Measurements from ENCODE around the gene ZNF750.
A peak's percentile ranks its signal among the peaks of the same experiment; 100 is the strongest.

The ZNF750 gene

DNA sequence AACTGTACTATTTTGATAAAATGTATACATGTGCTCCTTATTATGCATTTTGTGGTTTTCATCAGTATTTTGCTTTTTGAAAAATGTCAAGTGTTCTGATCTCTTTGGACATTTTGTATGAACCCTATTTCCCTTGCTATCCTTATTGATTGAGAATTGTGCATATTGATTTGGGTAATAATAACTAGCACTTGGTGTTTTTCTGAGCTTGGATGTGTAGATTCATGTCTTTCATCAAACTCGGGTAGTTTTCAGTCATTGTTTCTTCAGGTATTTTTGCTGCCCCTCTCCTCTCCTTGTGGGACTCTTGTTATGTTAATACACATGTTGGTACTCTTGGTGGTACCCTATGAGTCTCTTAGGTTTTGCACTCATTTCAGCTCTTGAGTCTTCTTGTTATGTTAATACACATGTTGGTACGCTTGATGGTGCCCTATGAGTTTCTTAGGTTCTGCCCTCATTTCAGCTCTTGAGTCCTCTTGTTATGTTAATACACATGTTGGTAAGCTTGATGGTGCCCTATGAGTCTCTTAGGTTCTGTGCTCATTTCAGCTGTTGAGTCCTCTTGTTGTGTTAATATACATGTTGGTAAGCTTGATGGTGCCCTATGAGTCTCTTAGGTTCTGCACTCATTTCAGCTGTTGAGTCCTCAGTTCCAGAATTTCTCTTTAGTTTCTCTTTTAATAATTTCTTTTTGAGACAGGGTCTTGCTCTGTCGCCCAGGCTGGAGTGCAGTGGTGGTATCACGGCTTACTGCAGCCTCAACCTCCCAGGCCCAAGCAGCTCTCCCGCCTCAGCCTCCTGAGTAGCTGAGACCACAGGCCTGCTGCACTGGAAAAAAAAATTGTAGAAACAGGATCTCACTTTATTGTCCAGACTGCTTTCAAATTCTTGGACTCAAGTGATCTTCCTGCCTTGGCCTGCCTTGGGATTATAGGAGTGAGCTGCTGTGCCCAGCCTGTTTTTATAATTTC lies 19.3 kb downstream of the ZNF750 start:
- Histone ChIP-seq H3K4me1 (ENCODE audit: insufficient read depth, low read length, severe bottlenecking) (peaks cover 24% of the 10 kb centered on the region), H3K36me3 (ENCODE audit: insufficient read depth, low read length) (peaks cover 55% of the 10 kb centered on the region), H3K27ac (ENCODE audit: low read depth, low read length, poor library complexity, severe bottlenecking) (no peak overlapping the region), H4K20me1 (ENCODE audit: insufficient read depth, low read length) (no peaks in the 10 kb centered on the region), H3K79me2 (ENCODE audit: insufficient read depth, low read length) (no peaks in the 10 kb centered on the region), H3K9me2 (ENCODE audit: low read depth, low read length) (no peaks in the 10 kb centered on the region), H3K4me2 (ENCODE audit: low read length) (no peak overlapping the region), H2AFZ (ENCODE audit: low read length) (no peak overlapping the region), H3K27me3 (ENCODE audit: insufficient read depth, low read length) (no peaks in the 10 kb centered on the region), H3F3A (ENCODE audit: insufficient read depth, low read length) (no peaks in the 10 kb centered on the region), H3K9me3 (ENCODE audit: low read length) (peaks cover 7% of the 10 kb centered on the region), H3K9ac (ENCODE audit: low read length) (no peak overlapping the region), H3K4me3 (ENCODE audit: low read depth, low read length, poor library complexity, severe bottlenecking) (no peak overlapping the region)
- TF ChIP-seq, protein P1, sequence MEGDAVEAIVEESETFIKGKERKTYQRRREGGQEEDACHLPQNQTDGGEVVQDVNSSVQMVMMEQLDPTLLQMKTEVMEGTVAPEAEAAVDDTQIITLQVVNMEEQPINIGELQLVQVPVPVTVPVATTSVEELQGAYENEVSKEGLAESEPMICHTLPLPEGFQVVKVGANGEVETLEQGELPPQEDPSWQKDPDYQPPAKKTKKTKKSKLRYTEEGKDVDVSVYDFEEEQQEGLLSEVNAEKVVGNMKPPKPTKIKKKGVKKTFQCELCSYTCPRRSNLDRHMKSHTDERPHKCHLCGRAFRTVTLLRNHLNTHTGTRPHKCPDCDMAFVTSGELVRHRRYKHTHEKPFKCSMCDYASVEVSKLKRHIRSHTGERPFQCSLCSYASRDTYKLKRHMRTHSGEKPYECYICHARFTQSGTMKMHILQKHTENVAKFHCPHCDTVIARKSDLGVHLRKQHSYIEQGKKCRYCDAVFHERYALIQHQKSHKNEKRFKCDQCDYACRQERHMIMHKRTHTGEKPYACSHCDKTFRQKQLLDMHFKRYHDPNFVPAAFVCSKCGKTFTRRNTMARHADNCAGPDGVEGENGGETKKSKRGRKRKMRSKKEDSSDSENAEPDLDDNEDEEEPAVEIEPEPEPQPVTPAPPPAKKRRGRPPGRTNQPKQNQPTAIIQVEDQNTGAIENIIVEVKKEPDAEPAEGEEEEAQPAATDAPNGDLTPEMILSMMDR (IDR thresholded peaks at IDR 0.05; ENCODE audit: low read length) = no peak
- TF ChIP-seq EZH2 (IDR thresholded peaks at IDR 0.05; ENCODE audit: borderline replicate concordance, low read length) = no peak

DNA sequence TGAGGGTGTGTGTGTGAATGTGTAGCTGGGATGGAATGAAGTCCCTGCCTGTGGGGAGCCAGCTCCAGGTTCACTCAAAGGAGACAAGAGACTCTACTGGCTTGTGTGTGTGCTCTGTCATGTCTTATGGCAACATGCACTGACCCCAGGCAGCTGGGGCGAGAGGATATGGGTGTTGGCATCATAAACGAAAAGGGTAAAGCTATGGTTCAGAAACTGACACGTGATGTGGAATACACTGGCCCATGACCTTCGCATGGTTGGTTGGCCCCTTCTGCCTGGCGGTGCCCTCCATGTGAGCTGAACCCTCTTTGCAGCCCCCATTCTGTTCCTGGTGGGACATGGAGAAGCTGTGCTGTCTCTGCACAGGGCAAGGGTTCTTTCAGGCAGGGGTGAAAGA lies 21.9 kb downstream of the ZNF750 start:
- peaks cover 7% of the 10 kb centered on the region for H3K9me3 ChIP-seq (ENCODE audit: low read length)
- no peaks in the 10 kb centered on the region for H4K20me1 ChIP-seq (ENCODE audit: insufficient read depth, low read length)
- no peak overlapping the region for H3K9ac ChIP-seq (ENCODE audit: low read length)
- TF ChIP-seq, protein P1 (IDR thresholded peaks at IDR 0.05; ENCODE audit: low read length) = no peak
- no peak for TF ChIP-seq EZH2 (IDR thresholded peaks at IDR 0.05; ENCODE audit: borderline replicate concordance, low read length)
- no peaks in the 10 kb centered on the region for H3K79me2 ChIP-seq (ENCODE audit: insufficient read depth, low read length)
- no peak overlapping the region for H3K4me3 ChIP-seq (ENCODE audit: low read depth, low read length, poor library complexity, severe bottlenecking)
- H3F3A ChIP-seq (ENCODE audit: insufficient read depth, low read length) = no peaks in the 10 kb centered on the region
- H3K27me3 ChIP-seq (ENCODE audit: insufficient read depth, low read length) = no peaks in the 10 kb centered on the region
- no peaks in the 10 kb centered on the region for H3K9me2 ChIP-seq (ENCODE audit: low read depth, low read length)
- H3K27ac ChIP-seq (ENCODE audit: low read depth, low read length, poor library complexity, severe bottlenecking) = peak overlapping the region; percentile 71
- H3K4me1 ChIP-seq (ENCODE audit: insufficient read depth, low read length, severe bottlenecking) = peaks cover 24% of the 10 kb centered on the region
- H2AFZ ChIP-seq (ENCODE audit: low read length) = no peak overlapping the region
- H3K36me3 ChIP-seq (ENCODE audit: insufficient read depth, low read length) = peaks cover 64% of the 10 kb centered on the region
- H3K4me2 ChIP-seq (ENCODE audit: low read length) = no peak overlapping the region

DNA sequence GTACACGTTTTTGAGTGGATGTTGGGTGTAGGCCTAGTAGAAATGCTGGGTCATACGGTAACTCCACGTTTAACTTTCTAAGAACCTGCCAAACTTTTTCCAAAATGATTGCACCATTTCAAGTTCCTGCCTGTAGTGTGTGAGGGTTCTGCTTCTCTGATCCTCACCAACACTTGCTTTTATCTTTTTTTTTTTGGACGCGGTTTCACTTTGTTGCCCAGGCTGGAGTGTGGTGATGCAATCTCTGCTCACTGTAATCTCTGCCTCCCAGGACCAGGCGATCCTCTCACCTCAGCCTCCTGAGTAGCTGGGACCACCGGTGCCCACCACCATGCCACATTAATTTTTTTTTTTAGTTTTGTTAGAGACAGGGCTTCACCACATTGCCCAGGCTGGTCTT lies 23.5 kb downstream of the ZNF750 start:
- no peaks in the 10 kb centered on the region for H3K9me2 ChIP-seq (ENCODE audit: low read depth, low read length)
- H3F3A ChIP-seq (ENCODE audit: insufficient read depth, low read length) = no peaks in the 10 kb centered on the region
- peaks cover 7% of the 10 kb centered on the region for H3K9me3 ChIP-seq (ENCODE audit: low read length)
- peaks cover 62% of the 10 kb centered on the region for H3K36me3 ChIP-seq (ENCODE audit: insufficient read depth, low read length)
- peak overlapping the region; percentile 71 for H3K27ac ChIP-seq (ENCODE audit: low read depth, low read length, poor library complexity, severe bottlenecking)
- H3K27me3 ChIP-seq (ENCODE audit: insufficient read depth, low read length) = no peaks in the 10 kb centered on the region
- H3K79me2 ChIP-seq (ENCODE audit: insufficient read depth, low read length) = no peaks in the 10 kb centered on the region
- H3K4me3 ChIP-seq (ENCODE audit: low read depth, low read length, poor library complexity, severe bottlenecking) = no peak overlapping the region
- no peak overlapping the region for H2AFZ ChIP-seq (ENCODE audit: low read length)
- H3K4me2 ChIP-seq (ENCODE audit: low read length) = no peak overlapping the region
- no peaks in the 10 kb centered on the region for H4K20me1 ChIP-seq (ENCODE audit: insufficient read depth, low read length)
- TF ChIP-seq, protein P1 (IDR thresholded peaks at IDR 0.05; ENCODE audit: low read length) = no peak
- no peak for TF ChIP-seq EZH2 (IDR thresholded peaks at IDR 0.05; ENCODE audit: borderline replicate concordance, low read length)
- peaks cover 24% of the 10 kb centered on the region for H3K4me1 ChIP-seq (ENCODE audit: insufficient read depth, low read length, severe bottlenecking)
- no peak overlapping the region for H3K9ac ChIP-seq (ENCODE audit: low read length)

Measured in OCI-LY1 (cell line).